SK-N-SH treated with all-trans-retinoic acid at 6 μM for 48 hours (cell line): ENCODE measurements around the gene TMEM9B.
"Not testable (repeated sequence)": the region's sequence is repeated elsewhere in the genome, so short reads cannot be mapped to it uniquely, and the experiment has no call there.

ENCODE experiments used
- GLIS3 ChIP-seq: fragments of 250-450 bp; sonication (Bioruptor Pico); IDR thresholded peaks from 2 replicates; pipeline ENCODE4 v1.5.0; 2020; ENCODE audit warnings: mild to moderate bottlenecking, moderate library complexity
- TCF4 ChIP-seq: fragments of 250-450 bp; sonication (Bioruptor Pico); IDR thresholded peaks from 2 replicates; pipeline ENCODE4 v1.8.0; 2021; ENCODE audit warnings: mild to moderate bottlenecking, moderate library complexity, borderline replicate concordance
- ZFP30 ChIP-seq: fragments of 450-650 bp; formaldehyde crosslinking; IDR thresholded peaks from 2 replicates; pipeline ENCODE4 v1.5.0; 2022; ENCODE audit warnings: mild to moderate bottlenecking, moderate library complexity
- TF ChIP-seq, protein P1 (sequence below): fragments of 250-450 bp; sonication (Bioruptor Pico); IDR thresholded peaks from 2 replicates; pipeline ENCODE4 v1.8.0; 2020; ENCODE audit warnings: mild to moderate bottlenecking, moderate library complexity, borderline replicate concordance

DNA sequence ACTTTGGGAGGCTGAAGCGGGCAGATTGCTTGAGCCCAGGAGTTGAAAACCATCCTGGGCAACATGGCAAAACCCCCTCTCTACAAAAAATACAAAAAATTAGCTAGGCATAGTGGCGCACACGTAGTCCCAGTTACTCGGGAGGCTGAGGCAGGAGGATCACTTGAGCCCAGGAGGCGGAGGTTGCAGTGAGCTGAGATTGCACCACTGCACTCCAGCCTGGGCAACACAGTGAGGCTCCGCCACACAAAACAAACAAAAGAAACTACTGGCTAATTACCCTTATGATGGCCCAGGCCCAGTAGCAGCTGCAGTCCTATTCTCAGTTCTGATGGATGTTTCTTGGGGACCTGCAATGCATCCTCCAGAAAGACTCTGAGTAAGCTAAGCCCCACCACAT, 22.5 kb upstream of the TMEM9B start:
- TF ChIP-seq, protein P1, sequence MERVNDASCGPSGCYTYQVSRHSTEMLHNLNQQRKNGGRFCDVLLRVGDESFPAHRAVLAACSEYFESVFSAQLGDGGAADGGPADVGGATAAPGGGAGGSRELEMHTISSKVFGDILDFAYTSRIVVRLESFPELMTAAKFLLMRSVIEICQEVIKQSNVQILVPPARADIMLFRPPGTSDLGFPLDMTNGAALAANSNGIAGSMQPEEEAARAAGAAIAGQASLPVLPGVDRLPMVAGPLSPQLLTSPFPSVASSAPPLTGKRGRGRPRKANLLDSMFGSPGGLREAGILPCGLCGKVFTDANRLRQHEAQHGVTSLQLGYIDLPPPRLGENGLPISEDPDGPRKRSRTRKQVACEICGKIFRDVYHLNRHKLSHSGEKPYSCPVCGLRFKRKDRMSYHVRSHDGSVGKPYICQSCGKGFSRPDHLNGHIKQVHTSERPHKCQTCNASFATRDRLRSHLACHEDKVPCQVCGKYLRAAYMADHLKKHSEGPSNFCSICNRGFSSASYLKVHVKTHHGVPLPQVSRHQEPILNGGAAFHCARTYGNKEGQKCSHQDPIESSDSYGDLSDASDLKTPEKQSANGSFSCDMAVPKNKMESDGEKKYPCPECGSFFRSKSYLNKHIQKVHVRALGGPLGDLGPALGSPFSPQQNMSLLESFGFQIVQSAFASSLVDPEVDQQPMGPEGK (CRISPR knock-in tag) = not testable (repeated sequence)
- TF ChIP-seq ZFP30, TCF4, GLIS3 (CRISPR knock-in tag): not testable (repeated sequence)
